Fibroblast of skin of right biceps (primary cell): Measurements from ENCODE around the gene PTPRH.
"Not testable (repeated sequence)": the region's sequence is repeated elsewhere in the genome, so short reads cannot be mapped to it uniquely, and the experiment has no call there.

Experiments used
- DNase-seq: peaks from one replicate; pipeline ENCODE4 v3.0.0-alpha.2; 2013

The PTPRH gene

DNA sequence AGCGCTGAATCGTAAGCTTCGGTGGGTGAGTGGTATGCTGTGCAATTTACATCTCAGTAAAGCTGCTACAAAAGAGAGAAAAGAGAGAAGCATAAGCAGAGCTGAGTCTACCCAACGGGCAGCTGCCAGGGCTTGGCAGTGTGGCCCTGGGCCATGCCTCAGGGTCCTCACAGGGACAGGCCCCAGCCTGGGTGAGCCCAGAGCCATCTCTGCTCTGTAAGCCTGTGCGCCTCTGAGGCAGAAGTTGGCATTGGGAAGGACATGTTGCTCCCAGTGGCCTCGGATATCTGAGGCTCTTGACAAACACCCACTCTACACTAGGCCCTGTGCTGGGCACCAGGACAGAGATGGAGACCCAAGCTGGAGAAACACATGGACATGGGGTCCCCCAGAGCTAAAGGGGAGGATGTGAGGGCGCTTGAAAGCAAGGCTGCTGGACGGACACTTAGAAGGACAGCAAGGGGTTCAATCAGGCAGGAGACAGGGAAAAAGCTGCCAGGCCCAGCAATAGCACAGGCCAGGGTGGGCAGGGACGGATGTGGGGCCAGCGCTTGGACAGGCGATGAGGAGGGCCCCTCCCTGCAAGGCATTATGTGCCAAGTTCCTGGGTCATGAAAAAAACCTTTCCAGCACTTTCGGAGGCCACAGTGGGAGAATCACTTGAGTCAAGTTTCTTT is 34.8 kb upstream of the PTPRH start:
- DNase-seq = no peak

DNA sequence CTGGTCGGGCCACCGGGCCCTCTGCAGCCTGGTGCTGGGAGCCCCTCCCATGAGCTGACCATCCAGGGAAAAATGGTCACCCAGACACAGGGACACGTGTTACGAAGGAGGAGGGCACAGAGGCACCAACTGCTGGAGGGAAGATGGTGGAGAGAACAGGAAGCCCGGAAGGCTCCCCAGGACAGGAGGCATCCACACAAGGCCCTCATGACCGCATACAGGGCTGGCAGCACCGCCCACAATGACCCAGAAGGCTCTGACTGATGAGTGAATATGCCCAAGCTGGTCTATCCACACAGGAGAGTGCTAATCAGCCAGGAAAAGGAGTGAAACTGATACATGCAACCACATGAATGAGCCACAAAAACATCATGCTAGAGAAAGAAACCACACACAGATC is 33.2 kb upstream of the PTPRH start:
- DNase-seq = no peak

DNA sequence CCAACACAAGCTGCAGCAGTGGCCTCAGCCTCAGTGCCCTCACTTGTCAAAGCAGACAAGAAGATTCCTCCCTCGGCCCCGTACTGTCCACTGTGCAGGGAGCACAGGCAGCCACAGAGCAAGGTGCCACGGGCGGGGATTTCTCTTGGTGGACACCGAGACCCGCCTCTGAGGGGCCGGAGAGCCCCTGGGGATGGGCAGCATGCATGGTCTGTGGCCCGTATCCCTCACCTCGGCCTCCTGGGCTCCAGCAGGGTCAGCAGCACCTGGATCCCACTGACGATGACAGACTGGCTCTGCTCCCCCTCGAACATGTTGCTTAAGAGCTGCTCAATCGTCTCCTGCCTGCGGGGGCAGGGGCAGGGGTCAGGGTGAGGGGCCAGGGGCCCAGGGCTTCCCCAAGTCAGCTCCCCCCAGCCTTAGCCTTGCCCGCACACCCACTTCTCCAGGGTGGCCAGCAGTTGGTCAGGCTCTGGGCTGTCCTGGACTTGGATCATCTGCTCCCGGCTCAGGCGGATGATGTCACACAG is 32.7 kb upstream of the PTPRH start:
- no peak for DNase-seq

DNA sequence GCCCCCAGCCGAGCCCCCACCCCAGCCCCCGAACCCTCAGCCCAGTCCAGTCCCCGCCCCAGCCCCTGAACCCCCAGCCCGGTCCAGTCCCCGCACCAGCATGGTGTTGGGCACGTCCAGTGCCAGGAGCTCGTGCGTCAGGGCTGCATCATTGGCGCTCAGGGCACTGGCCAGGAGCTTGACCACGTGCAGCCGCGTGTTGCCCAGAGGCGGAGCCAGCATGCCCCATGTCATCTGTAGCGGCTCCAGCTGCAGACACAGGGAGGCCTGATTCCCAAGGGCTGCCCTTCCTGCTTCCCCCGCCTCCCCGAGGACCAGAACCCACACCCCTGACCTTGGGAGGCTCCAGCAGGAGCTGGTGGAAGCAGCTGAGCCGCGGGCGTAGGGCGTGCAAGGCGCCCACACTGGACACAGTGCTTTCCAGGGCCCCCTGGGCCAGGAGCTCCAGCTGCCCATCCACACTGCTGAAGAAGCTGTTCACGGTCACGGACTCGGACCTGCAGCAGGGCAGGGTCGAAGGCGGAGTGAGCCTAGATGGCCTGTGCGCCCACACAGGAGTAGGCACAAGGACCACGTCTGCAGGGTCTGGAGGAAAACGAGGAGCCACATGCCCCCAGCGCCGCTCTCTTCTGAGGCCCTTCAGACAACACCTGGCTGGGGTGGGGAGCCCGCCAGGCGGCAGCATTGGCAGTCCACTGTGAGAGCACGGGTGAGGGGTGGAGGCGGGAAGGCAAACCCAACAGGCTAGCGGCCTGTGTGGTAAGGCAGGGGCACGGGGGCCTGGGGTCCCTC is 32.0 kb upstream of the PTPRH start:
- DNase-seq = no peak

DNA sequence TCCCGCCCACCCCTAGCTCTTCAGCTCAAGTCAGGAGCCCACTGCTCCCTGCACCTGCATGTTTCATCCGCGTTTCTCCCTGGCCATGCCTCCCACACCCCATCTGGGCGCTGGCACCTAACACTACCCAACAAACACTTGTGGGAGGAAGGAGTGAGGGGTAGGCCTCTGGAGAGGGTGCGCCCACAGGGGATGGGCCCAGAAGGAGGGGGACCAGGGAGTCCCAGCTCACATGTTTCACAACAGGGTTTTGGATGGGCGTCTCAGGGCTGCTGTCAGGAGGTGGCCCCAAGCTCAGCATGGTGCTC is 31.4 kb upstream of the PTPRH start:
- DNase-seq = no peak

DNA sequence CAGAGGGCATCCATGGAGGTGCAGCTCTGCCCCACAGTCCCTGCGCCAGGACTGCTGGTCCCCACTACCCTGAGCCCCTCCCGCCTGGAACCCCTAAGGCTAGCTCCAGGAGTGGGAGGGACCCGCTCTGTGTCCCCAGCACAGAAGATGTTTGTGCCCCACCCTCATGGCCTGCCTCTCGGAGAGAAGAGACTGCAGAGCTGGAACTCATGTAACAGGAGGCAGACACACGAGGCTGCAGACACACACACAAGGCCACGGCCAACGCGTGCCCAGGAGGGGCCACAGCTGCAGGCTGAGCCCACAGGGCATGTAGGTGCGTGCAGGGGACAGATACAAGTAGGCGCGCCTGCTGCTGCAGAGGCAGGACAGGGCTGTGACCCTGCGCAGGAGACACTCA is 29.7 kb upstream of the PTPRH start:
- DNase-seq = no peak

DNA sequence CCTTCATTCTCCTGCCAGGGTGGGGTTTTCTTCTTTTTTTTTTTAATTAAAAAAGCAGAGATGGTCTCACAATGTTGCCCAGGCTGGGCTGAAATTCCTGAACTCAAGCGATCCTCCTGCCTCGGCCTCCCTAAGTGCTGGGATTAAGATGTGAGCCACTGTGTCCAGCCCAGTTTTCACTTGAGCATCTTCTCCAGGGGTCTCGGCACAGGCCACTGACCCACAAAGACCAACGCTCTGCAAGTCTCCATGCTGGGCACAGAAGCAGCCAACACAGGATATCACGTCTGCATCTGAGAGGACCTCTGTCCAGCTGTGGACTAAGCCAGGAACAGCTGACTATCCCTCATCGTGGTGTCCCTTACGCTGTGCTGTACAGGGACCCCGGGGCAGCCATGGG is 28.7 kb upstream of the PTPRH start:
- no peak for DNase-seq

DNA sequence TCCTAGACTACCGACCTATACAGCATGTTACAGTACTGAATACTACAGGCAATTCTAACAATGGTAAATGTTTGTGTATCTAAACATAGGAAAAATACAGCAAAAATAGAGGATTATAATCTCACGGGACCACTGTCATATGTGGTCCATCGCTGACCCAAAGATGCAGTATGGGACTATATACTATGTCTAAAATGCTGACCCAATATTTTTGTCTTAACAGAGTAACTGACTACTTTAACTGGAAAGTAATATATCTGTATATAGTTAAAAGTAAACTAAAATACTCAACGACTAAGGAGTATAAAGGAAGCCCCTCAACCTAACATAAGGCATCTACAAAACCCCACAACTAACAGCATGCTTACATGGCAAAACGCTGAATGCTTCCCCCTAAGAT is 23.7 kb upstream of the PTPRH start:
- DNase-seq = no peak

DNA sequence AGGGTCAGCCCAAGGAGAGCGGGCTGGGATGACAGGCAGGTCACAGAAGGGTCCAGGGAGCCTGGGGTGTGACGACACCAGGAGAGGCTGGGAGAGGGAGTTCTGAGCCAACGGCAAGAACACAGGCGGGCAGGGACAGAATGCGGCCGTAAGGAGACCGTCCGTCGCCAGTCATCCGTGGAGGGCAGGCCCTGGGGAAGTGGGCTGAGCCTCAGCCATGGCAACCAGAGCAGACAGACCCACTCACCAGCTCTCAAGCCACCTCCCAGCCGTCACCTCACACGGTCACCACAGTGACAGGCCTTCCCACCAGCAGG is 22.9 kb upstream of the PTPRH start:
- no peak for DNase-seq

DNA sequence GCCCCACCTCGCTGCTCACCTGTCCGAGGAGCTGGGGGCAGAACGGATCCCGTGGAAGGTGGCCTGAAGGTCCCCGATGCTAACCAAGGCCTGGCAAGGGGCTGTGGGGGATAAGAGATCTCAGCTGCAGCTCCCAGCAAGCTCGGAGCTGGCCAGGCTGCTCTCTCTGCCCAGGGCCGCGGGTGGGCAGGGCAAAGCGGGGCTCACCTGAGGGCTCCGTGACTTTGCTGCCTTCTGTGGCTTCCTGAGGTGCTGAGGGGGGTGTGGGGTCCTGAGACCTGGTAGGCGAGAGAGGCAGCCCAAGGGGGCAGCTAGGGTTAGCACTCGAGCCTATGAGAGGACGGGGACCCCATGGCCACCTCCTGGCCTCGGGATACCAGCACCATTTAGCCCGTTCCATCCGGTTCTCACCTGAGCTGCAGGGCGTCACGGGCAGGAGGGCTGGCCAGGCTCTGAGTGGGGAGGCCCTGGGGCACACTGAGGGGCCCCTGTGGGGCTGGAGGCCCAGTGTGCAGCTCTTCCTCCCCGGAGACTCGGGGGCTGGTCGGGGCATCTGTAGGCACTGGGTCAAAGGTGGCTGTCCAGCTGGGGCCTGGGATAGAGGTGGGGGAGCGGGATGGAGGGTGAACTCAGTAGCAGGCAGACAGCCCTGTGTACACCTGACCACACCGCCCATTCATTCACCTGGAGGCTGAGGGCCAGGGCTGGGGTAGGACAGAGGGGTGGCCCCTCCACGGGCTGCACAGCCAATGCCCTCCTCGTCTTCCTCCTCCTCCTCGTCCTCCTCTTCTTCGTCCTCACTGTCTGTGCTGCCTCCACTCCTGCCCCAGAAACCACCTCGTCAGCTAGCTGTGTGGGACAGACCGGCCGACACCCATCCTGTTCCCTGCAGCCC is 22.3 kb upstream of the PTPRH start:
- no peak for DNase-seq

DNA sequence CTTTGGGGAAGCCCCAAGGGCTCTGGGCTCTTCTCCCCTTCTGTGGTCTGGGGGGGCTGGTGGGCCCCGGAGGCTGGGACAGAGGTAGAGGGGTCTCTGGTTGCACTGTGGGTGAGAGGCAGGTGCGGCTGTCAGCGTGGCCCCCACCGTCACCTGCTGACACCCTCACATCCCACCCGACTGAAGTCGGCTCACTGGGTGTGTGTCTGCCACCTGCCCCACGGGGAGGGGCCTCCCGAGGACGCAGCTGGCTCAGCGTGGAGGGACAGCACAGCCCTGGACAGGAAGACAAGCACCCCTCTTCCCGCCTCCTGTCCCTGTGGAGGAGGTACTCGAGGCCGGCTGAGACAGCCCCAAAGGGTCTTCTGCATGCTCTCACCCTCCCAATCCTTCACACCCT is 21.5 kb upstream of the PTPRH start:
- no peak for DNase-seq

DNA sequence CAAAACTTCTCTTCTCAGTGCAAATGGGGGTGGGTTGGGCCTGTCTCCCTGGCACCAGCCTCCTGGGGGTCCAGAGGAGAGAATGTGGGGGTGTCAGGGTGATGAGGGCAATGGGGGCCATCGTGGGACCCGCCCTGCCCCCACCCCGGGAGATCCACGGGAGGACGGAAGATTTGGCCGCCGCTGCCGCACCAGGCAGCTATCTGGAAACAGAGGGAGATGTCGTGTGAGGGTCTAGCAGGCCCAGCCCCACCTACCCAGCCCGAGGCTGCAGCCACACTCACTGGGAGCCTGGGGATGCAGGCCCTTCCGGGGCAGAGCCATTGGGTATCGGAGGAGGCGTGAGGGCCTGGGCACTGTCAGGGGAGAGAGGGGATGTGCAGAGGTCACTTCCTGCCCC is 21.0 kb upstream of the PTPRH start:
- DNase-seq = no peak

DNA sequence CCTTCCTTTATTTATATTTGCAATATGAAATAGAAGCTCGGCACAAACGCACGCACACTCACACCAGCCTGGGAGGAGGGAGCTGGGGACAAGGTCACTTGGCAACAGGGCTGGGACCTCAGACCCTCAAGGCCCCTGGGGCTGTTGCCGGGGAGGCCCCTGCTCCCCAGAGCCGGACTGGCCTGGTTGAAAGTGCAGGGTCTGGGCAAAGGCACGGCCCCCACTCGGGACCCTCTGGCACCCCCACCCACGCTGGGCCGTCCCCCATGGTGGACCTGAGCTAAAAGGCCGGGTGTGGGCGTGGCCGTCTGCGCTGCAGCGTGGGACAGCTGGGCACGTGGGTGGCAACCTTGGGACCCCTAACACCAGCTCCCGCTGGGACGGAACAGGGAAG is 20.5 kb upstream of the PTPRH start:
- no peak for DNase-seq

DNA sequence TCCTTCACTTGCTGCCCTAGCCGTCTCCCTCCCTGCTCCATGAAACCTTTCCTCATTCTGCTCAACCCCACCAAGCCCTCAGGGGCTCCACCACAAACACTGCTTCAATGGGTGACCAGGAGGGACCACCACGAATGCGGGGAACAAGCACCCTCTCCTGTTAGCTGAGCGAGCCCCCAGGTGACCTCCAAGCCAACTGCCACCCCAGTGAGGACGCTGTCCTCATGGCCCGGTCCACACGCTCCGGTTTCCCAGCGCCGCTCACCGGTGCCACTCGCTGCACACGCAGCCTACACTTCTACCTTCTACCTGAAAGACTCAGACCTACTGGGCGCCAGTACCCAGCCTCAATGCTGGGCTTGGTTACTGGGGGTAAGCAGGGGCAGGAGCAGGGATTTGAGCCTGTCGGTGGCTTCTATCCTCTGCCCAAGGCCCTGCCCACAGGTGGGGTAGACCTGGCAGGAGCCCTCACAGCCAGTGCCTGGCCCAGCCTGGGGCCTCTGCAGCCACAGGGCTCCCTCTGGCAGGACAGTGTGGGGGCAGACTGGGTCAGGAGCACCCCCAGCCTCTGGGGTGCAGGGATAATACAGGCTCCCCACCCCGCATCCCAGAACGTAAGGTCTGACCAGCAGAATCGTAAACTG is 20.0 kb upstream of the PTPRH start:
- DNase-seq = no peak

DNA sequence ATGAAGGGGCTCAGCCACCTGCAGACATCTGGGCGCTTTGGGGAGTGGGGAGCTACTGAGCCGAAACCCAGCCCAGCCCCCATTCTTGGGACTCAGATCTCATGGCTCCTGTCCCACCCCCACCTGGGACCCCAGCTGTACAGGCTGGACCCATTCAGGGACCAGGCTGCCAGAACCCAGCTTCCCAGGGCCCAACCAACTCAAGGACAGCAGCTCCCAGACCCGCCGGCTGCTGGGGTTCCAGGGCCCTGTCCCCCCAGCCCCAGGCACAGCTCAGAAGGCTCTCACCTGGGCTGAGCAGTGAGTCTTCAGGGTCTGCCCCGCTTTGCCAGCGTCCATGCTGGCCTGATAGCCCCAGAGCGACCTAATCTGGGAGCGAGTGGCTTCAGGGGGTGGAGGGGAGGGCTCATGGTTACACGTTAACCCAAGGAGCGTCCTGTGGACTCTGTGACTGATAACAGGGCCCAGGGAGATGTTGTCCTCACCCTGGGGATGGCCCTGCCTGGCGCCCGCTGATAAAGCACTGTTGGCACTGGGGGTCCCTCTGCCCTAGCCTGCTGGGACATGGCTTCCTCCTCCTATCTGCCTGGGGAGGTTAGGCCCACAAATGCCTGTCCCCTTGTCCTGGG is 19.2 kb upstream of the PTPRH start, which contains the start of gene TMEM86B:
Gene TMEM86B (minus strand): TSS at position 361 of the 629 bp plus-strand sequence. CDS start 22 bp downstream, at position 339.
- no peak for DNase-seq

DNA sequence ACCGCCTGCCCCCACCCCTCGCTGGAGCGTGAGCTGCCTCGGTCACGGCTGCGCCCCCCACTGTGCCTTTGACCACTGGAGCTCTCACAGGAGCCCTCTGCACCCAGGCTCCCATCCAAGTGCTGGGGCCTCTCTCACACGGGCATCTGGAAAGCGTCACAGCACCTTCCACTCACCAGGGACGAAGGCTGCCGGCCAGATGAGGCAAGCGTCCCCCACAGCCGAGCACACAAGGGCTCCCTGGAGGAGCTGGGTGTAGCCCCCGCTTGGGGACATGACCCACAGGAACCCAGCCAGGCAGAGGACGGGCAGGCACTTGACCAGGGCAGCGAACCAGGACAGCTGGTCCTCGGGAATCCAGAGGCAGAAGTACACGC is 18.7 kb upstream of the PTPRH start:
- DNase-seq = no peak

DNA sequence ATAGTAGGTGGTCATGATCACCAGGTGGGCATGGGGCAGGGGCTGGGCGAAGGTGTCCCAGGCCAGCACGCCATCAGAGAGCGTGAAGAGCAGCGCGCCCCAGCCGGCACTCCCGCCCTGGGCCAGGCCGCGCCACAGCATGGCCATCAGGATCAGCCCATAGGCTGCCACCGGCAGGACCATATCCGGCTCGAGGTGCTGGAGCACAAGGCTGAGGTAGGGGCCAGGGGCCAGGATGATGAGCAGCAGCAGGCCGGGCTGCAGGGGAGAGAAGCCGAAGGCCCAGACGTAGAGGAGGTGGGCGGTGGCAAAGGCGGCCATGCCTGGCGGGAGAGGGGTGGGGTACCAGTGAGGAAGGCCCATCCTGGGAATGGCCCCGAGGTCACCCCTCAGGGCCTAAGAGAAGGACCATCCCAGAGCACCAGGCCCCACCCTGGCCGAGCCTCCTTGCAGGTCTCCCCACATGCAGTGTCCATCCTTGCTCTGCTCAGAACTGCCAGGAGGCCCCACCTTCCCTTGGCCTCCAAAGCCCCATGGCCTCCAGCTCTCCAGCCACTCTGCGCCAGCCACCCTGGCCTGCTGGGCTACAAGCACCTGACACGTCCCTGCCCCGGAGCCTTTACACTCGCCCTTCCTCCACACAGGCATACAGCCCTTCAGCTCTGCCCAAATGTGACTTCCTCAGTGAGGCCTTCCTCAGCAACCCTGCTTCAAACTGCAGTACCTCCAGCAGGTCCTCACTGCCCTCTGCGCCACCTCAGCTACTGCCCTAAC is 18.1 kb upstream of the PTPRH start:
- no peak for DNase-seq

DNA sequence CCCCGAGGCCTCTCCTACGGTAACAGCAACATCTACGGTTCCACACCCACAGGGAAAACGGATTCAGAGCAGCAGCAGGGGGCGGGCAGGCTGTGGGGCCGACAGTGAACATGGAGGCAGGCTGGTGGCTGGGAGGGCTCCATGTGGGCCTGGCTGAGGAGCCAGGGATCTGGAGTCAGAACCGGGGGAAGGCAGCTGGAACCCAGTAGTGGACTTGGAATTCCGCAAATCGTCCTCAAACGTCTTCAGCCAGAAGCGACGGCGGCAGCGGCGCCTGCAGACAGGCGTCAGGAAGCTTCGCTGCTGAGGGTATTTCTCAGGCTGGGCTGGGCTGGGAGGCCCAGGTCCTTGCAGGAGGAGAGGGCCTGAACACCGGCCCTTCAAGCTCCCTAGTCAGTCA is 17.5 kb upstream of the PTPRH start:
- DNase-seq = no peak

DNA sequence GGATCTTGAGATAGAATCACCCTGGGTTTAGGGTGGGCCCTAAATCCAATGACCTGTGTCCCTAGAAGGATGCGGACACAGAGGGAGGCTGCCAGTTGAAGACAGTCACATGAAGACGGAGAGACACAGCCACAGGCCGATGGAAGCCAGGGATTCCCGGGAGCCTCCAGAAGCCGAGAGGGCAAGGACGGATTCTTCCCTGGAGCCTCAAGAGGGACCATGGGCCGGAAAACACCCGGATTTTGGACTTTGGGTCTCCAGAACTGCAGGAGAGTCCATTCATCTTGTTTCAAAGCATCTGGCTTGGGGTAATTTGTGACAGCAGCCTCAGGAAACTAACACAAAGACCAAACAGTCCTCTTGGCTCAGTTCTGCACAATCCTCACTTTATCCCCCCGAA is 17.0 kb upstream of the PTPRH start:
- no peak for DNase-seq

DNA sequence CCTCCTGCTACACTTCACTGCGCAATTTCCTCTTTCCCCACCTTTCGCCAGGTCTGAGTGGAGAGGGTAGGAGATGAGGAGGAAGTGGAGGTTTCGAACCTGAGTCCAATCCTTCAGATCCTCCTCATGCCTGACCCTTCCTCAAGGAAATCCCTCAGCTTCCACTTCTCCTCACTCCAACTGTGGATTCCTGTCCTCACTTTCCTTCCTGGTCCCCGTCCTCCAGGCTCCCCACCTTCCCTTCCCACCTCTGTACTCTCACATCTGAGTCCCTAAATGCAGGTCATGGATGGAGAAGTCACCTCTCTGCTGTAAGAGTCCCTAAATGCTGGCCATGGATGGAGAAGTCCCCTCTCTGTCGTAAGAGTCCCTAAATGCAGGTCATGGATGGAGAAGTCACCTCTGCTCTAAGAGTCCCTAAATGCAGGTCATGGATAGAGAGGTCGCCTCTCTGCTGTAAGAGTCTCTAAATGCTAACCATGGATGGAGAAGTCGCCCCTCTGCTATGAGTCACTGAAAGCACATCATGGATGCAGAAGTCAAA is 16.2 kb upstream of the PTPRH start:
- DNase-seq = no peak

DNA sequence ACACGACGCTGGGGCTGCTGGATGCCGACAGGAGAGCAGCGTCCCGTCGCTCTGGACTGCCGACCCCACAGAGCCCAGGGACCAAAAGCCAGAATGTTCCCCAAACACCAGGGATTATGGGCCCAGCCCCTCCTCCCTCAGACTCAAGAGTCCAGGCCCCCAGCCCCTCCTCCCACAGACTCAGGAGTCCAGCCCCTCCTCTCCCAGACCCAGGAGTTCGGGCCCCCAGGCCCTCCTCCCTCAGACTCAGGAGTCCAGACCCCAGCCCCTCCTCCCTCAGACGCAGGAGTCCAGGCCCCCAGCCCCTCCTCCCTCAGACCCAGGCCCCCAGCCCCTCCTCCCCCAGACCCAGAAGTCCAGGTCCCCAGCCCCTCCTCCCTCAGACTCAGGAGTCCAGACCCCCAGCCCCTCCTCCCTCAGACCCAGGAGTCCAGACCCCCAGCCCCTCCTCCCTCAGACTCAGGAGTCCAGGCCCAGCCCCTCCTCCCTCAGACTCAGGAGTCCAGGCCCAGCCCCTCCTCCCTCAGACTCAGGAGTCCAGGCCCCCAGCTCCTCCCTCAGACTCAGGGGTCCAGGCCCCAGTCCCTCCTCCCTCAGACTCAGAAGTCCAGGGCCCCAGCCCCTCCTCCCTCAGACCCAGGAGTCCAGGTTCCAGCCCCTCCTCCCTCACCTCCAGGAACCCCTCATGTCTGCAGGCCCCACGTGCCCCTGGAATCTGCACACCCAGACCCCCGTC is 15.5 kb upstream of the PTPRH start:
- not testable (repeated sequence) for DNase-seq
